DMS153 (cell line): ENCODE results near the gene PRLH.

ENCODE experiments used
- DNase-seq: peaks from one replicate; lab custom pipeline; 2025; lab: John Stamatoyannopoulos, UW

The PRLH gene

DNA sequence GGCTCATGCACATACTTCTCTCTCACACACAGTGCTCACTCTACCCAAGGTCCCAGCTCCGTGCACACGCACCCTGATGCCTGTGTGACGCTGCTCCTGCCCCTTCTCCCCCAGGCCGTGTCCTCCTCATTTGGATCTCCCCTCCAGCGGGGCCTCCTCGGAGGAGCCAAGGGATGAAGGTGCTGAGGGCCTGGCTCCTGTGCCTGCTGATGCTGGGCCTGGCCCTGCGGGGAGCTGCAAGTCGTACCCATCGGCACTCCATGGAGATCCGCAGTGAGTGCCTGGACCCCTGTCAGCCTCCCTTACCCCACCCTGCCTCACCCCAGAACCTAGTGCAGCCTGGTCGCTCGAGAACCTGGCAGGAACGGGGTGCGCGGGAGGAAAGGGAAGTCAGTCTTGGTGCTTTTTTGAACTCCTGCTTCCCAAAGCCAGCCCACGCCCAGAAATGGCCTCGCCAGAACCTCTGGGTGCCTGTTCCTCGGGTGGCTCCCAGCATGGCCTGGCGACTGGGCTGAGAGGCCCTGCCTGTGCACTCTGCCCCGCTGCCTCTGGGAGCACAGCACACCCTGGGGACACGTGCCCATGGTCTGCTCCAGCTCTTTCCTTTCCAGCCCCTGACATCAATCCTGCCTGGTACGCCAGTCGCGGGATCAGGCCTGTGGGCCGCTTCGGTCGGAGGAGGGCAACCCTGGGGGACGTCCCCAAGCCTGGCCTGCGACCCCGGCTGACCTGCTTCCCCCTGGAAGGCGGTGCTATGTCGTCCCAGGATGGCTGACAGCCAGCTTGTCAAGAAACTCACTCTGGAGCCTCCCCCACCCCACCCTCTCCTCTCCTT is at the start of gene PRLH:
Gene PRLH, plus strand, starts transcription at position 174 of the 835 bp plus-strand sequence. Its CDS starts 0 bp downstream, at position 174.
- DNase-seq: no peak

GRCh38 chr2:237517163-237517562 is 49.2 kb upstream of the PRLH start:
- DNase-seq: no peak

DNA sequence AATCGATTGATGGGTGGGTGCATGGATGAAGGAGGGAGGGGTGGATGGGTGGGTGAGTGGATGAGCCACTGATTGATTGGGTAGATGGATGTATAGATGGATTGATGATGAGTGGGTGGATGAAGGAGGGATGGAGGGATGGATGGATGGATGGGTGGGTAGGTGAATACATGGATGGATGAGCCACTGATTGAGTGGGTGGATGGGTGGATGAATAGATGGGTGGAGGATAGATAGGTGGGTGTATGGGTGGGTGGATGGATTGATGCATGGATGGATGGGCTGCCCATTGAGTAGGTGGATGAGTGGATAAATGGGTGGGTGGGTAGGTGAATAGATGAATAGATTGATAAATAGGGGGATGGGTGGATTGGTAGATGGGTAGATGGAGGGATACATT is 48.4 kb upstream of the PRLH start:
- no peak for DNase-seq

DNA sequence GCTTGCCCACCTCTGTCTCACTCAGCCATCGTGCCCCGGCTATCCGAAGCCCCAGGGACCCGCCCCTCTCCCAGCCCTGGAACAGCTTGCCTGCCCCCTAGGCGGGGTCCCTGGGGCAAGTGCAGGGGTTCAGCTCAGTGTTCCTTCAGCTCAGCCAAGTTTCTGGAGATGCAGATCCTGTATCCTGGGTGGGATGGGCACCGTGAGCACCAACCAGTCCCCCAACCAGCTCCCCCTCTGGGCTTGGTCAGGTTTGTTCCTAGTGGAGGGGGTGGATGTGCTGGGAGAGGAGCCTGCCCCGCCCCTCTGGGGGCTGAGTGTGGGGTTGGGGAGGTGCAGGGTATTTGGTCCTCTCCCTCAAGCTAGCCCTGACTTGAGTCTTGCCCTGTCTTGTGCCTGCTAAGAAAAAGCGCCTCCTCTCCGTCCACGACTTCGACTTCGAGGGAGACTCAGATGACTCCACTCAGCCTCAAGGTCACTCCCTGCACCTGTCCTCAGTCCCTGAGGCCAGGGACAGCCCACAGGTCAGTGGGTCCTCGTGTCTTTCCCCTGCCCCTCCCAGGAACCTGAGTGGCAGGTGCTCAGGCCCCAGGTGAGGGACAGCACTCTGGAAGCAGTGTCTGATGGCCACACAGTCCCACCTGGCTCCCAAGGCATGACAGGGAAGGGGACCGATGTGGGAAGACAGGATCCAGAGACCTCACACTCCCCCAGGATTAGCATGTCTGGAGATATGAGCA is 46.7 kb upstream of the PRLH start:
- DNase-seq: no peak

- no peak for DNase-seq
These were observed 46.1 kb upstream of the PRLH start for GRCh38 chr2:237520290-237520689.

DNA sequence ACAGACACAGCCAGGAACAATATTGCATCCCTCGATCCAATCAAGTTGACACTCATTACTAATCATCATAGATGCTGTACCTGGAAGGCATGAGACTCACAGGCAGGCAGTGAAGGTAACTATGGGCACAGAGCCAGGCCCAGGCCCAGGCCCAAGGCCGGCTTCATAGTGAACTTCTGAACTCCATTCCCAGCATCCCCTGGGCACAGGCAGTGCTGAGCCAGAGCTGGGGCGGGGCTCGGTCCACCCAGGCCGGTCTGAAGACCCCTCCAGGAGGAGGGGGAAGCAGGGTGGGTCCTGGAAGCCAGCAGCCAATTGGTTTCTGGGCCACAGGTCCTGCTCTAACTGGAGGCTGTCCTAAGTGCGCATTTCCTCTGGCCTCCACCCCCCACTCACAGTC is 41.7 kb upstream of the PRLH start:
- DNase-seq: no peak

- DNase-seq: no peak
These were observed 40.7 kb upstream of the PRLH start for GRCh38 chr2:237525559-237526157.

DNA sequence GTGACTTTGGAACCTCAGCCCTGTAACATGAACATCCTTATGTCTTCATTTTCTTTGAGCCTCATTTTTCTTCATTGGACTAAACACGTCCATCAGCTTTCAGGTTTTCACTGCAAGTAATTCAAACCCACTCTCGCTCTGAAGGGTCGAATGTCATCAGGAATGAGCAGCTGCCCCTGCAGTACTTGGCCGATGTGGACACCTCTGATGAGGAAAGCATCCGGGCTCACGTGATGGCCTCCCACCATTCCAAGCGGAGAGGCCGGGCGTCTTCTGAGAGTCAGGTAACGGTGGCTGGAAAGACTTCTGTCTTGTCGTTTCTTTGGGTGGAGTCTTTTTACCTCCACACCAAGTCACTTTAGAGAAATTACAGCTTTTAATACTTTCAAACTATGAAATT is 39.1 kb upstream of the PRLH start:
- no peak for DNase-seq

DNA sequence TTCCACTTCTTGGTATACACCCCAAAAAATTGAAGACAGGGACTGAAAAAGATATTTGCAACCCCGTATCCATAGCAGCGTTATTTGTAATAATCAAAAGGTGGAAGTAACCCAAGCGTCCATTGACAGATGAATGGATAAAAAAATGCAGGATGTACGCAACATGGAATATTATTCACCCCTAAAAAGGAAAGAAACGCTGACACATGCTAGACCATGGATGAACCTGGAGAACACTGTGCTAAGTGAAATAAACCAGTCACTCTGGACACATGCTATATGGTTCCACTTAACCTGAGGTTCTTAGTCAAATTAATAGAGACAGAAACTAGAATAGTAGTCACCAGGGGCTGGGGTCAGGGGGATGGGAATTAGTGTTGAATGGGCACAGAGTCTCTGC is 38.6 kb upstream of the PRLH start:
- DNase-seq: no peak

GRCh38 chr2:237529452-237530402 is 36.6 kb upstream of the PRLH start:
- DNase-seq: no peak

DNA sequence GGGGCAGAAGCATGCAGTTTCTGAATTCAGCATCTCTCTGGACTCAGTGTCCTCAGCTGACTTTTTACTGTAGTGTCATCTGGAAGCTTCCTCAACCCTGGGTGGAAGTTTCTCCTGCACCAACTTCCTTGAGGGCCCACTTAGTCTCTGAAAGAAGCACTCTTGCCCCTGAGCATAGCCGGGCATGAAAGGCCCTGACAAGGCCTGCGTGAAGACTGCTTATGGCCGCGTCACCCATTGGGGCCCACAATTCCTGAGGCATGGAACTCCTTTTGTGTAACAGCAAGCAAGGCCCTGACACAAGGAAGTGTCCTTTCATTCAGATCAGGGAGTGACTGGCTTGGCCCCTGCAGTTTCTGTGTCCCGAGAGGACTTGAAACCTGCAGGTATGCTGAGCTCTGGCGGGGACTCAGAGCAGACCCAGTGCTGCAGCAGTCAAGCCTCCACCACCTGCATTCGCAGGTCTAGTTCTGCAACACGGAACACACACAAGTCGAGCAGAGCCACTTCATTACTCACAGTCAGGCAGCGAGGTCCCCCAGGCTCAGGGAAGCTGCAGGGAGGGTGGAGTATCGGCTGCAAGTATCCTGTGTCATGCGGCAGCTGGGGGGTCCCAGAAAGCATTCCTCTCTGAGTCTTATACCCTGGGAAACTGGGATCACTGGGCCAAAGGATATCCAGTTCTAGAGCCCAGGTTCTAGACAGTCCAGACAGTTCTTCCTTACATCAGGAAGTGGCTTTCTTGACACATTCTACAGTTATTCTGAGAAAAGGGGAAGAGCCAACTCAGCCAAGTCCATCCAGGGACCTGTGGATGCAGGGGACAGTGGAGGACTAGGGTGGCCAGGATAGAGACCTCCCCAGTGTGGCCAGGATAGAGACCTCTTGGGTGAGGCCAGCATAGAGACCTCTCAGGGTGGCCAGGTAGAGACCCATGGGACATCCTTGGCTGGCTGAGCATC is 35.6 kb upstream of the PRLH start:
- no peak for DNase-seq

- DNase-seq: no peak
These were observed 34.2 kb upstream of the PRLH start for GRCh38 chr2:237532160-237532559.

DNA sequence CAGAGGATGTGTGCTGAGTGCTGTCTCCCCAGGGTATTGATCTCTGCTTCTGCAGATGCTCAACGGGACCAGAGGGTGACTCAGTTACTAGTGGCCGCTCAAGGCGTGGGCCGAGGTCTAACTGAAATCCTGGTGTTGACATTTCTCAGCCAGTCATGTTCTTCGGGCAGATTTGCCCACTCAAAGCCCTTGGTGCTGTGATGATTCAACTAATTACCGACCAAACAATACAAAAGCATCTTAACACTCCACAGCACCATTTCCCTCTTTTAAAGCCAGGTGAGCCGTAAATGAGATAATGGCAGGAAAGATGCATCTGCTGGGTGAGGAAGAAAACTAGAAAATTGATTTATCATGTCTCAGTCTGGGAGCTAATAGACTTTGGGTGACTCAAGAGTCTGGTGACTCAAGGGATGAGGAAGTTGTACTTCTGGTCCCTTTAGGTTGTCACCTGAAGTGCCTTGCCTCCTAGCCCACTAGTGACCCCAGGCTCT is 32.7 kb upstream of the PRLH start:
- peak; percentile 93 for DNase-seq

DNA sequence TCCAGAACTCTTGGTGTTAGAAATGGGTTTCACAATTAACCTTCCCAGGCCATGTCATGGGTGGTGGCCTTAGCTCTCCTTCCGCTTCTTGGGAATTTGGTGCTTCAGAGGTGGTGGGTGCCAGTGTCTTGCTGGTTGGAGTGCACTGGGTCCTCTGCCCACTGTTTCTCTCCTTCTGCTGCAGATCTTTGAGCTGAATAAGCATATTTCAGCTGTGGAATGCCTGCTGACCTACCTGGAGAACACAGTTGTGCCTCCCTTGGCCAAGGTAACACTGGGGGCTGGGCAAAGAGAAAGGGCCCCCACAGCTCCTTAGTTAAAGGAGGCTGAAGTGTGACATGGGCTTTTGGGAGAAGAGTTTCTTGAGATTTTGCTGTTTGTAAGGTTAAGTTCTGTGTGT is 32.0 kb upstream of the PRLH start:
- no peak for DNase-seq

- no peak for DNase-seq
These were observed 30.8 kb upstream of the PRLH start for GRCh38 chr2:237535385-237536082.

GRCh38 chr2:237536083-237536415 is 30.3 kb upstream of the PRLH start:
- no peak for DNase-seq

DNA sequence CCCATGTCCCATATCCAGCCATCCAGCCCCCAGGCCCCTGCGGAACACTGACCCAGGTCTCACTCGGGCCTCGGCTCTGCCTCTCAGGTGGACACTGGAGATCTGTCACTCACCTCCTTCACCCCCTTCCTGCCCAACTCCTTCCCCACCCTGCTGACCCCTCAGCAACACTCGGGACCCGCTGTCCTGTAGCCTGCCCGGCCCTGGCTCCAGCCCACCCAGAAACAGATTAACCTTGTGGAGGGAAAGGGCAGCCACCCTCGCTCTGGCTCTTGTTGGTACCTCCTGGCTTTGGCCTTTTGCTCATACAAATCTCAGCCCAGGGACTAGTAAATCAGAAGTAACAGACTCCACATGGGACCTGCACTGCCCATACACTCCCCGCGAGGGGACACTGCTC is 29.8 kb upstream of the PRLH start:
- no peak for DNase-seq

- no peak for DNase-seq
These were observed 28.2 kb upstream of the PRLH start for GRCh38 chr2:237538001-237538720.

GRCh38 chr2:237538901-237539300 is 27.5 kb upstream of the PRLH start:
- no peak for DNase-seq
